GM21737 (cell line): Measurements from ENCODE around the gene ZNF665.
"Not testable (repeated sequence)": the region's sequence is repeated elsewhere in the genome, so short reads cannot be mapped to it uniquely, and the experiment has no call there.

Source experiments
- ATAC-seq: cut with Tn5 transposase; IDR thresholded peaks from one replicate; pipeline ENCODE4 v1.9.1; 2021; ENCODE audit warnings: mild to moderate bottlenecking, moderate library complexity; ENCODE audit not compliant: unreplicated experiment

Gene ZNF665

DNA sequence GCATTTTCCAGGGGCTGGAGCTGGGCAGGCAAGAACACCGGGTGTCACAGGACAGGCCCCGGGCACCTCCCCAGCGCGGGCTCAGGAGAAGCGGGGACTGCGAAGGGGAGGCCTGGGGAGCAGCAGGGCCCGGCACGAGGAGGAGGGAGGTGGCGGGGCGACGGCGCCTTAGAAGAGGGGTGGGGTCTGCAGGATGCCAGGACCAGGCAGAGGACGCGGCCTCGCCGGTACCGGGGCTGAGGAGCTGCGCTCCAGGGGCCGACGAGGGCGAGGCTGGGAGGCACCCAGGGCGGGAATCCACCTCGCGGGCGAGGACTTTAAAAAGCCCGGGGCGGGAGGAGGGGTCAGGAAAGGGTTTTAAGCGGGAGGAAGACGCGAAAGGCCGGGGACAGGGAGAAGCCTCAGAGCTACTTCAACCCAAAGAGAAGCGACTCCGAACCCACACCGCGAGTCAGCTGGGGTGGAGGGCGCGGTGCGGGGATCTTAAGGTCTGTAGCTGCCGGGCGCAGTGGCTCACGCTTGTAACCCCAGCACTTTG is 35.0 kb downstream of the ZNF665 start:
- no peak for ATAC-seq

DNA sequence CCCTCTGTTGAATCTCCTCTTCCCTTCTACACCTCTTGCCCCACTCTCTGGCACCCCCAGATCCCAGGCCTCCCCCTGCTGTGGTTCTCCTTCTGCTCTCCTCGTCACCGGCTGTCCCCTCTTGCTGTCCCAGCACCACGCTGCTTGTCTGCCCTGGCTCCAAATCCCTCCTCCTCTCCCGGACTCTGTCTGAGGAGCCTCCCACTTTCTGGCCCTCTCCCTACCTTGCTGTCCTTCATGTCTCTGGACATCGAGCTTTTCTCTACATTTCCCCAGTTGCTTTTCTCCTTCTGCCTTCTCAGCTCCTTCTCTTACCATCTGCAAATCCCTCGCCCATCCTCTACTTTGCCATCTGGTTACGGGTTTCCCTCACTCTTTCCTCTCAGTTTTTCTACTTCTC is 35.5 kb downstream of the ZNF665 start:
- ATAC-seq = no peak

DNA sequence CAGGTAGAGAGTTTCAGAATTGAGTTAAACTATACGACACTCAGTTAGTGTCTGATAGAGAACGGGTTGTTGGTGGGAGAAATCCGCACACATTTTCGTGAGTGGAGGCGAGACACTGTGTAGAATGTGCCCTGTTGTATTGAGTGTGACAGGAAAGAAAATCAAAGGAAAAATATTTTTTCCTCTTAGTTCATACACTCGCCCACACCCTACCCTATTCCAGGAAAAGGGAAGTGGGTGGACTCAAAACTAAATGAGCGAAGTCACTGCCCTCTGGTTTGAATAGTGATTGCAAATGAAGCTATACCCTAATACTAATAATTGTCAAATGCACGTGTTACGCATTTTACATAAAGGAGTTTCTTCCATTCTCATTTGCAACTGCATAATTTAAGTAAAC is 36.3 kb downstream of the ZNF665 start:
- no peak for ATAC-seq

DNA sequence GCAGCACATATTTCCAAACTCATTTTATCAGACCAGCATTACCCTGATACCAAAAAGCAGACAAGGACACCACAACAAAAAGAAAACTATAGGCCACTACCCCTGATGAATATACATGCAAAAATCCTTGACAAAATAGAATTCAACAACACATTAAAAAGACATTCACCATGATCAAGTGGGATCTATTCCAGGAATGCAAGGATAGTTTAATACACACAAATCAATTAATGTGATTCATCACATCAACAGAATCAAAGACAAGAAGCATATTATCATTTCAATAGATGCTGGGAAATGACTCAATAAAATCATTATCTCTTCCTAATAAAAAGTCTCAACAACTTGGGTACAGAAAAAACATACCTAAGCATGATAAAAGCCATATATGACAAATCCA is 45.5 kb downstream of the ZNF665 start:
- ATAC-seq = no peak

DNA sequence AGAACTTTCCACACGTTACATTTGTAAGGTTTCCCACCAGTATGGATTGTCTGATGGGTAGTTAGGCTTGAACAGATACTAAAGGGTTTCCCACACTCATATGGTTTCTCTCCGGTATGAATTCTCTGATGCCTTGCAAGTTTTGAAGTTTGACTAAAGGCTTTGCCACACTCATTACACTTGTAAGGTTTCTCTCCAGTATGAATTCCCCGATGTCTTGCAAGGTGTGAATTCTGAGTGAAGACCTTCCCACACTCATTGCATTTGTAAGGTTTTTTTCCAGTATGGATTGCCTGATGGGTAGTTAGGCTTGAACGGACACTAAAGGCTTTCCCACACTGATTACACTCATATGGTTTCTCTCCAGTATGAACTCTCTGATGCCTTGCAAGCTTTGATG is 52.8 kb downstream of the ZNF665 start:
- ATAC-seq = no peak

DNA sequence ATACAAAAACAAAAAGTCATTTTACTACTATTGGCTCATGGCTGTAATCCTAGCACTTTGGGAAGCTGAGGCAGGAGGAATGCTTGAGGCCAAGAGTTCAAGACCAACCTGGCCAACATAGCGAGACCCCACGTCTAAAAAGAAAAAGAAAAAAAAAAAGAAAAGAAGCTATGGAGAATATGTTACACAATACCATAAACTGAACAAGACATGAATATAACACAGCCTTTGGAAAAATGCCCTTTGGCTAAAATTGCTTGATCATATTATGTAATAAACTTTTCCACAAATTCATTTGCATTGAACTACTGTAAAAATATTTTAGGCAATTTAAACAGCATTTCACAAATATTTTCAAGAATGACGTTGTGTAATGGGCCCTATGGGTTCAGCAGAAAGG is 56.7 kb downstream of the ZNF665 start:
- no peak for ATAC-seq

DNA sequence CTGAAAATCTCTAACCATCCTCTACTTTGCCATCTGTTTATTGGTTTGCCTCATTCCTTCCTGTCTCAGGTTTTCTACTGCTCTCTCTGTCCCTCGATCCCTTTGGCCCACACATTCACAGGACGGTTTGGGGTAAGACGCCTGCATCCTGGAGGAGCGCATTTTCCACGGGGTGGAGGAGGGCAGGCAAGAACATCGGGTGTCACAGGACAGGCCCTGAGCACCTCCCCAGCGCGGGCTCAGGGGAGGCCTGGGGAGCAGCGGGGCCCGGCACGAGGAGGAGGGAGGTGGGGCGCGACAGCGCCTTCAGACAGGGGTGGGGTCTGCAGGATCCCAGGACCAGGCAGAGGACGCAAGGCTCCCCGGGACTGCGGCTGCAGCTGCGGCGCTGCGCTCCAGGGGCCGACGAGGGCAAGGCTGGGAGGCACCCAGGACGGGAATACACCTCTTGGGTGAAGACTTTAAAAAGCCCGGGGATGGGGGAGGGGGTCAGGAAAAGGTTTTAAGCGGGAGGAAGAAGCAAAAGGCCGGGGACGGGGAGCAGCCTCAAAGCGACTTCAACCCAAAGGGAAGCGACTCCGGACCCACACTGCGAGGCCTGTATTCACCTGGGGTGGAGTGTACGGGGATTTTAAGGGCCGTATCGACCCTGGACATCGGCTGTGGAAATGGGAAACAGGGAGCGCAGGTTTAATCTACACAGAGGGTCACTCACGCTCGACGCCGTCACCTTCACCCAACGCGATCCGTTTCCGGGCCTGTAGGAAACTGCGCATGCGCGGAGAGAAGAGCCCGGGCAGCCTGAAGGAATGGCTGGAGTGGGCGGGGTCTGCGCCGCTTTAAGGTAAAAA is 60.8 kb downstream of the ZNF665 start, which contains the start of gene ZNF415:
ZNF415 (minus strand) TSS at position 770 of the 851 bp plus-strand sequence. CDS start 10,234 bp downstream, outside the sequence.
- no peak for ATAC-seq

DNA sequence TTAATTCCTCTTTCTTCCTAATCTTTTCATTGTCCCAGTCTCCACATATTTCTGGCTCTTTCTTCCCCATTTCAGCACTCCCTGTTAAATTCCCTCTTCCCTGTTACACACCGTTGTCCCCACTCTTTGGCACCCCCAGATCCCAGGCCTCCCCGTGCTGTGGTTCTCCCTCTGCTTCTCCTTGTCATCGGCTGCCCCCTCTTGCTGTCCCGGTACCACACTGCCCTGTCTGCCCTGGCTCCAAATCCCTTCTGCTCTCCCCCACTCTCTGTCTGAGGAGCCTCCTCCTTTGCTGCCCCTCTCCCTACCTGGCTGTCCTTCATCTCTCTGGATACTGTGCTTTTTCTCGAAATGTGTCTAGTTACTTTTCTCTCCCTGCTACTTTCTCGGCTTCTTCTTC is 61.4 kb downstream of the ZNF665 start:
- no peak for ATAC-seq

DNA sequence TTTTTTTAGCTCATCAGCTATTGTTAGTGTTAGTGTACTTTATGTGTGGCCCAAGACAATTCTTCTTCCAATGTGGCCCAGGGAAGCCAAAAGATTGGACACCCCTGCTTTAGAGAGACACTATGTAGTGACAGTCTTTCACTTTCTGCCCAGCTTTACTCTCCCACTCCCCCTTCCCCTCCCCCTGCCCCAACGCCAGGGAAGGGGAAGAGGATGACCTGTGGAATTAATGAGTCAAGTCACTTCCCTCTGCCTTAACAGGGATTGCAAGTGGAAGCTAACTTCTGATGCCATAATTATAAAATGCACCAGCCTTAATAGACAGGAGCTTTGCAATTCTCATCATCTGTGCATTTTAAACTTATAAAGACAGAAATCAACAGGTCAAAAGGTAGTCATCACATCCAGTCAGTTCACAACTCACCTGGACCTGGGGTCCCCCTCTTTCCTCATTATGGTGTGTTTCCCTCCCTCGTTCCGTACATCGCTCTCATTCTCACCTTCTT is 62.0 kb downstream of the ZNF665 start:
- no peak for ATAC-seq

DNA sequence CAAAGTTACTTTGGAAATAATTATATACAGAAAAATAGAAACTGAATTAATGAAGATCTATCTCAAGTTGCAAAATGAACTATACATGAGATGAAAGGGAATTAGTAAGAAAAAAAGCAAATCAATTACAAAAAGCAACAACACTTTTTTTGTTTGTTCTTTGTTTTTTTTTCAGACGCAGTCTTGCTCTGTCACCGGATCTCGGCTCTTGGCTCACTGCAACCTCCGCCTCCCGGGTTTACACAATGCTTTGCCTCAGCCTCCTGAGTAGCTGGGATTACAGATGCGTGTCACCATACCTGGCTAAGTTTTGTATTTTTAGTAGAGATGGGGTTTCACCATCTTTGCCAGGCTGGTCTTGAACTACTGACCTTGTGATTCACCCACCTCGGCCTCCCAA is 62.7 kb downstream of the ZNF665 start:
- ATAC-seq = no peak

DNA sequence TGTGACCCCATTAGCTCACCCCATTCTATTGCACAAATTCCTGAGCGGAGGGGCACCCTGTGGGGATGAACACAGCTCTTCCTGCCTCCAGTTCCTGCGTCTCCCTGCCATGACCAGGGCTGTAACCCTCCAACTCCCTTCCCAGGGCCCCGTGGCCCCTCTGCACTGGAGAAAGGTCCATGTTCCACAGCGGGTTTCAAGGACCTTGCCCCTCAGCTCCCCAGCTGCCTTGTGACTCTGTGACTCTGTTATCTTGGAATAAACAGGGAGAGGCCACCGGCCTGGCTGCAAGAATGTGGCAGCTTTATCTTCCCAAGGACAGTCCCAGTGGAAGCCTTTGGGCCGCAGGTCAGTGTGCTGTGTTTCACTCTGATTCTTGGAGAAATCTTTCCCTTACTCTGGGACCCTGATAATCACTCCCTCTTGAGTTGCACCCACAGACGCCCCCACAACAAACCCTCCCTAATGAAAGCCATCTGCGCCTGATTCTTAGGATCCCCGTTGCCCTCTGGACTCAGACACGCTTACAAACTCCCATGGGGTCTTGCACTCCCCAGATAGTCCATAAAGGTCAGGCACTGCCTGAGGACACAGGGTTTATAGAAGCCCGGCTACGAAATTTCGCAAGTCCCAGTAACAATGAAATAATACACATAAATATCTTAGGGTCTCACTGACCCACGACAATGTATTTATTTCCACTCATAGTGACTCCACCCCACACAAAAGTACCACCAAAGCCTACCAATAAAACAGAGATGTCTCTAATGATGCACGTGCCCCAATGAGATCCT is 66.2 kb downstream of the ZNF665 start:
- ATAC-seq = not testable (repeated sequence)

DNA sequence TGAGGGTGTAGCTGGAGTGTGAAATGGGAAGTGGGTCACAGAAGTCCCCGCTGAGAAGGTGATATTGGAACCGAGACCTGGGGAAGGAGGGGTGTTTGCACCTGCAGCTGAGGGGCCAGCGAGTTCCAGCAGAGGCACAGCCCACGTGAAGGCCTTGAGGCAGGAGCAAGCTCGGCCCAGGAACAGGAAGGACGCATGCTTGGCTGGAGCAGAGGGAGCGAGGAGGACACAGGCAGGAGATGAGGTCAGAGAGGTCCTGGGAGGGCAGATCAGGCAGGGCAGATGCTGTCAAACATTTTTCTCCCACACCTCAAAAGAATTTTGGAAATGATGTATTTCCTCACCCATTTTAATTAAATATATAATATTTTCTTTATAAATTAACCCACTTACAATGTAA is 69.8 kb downstream of the ZNF665 start:
- ATAC-seq = no peak
